ENCODE data around the gene PHACTR2. TPM values are rescaled to one million over a fixed set of nuclear protein-coding genes. Genes with fewer than 3 reads are reported as not detected.
"Not testable (repeated sequence)": the region's sequence is repeated elsewhere in the genome, so short reads cannot be mapped to it uniquely, and the experiment has no call there.

PHACTR2 gene
- total RNA-seq, 4 donors from 2014 or later = 71.0 to 127 (median 82.7) TPM

- no peaks in the 10 kb centered on the region for H3K27me3 ChIP-seq
- 87% methylated on average over 1 of the region's 1 CpG for WGBS
- H3K4me3 ChIP-seq = no peak overlapping the region
- no peaks in the 10 kb centered on the region for H3K9me3 ChIP-seq
- TF ChIP-seq POLR2AphosphoS5 (IDR thresholded peaks at IDR 0.05) = no peak
- no peak for TF ChIP-seq EP300 (IDR thresholded peaks at IDR 0.05)
- TF ChIP-seq POLR2A (IDR thresholded peaks at IDR 0.05; ENCODE audit: low read depth) = no peak
- TF ChIP-seq CTCF (IDR thresholded peaks at IDR 0.05) = no peak
- intact Hi-C loops (cut with DNase I) = no loop called here
- DNase-seq (ENCODE audit: extremely low spot score) = no peak
- no peak overlapping the region for H3K27ac ChIP-seq (replicated peaks in 1 of 4)
- peaks cover 29 to 37% (median 33%) of the 10 kb centered on the region in 4 donors for H3K4me1 ChIP-seq
- H3K36me3 ChIP-seq = no peaks in the 10 kb centered on the region
Measured at GRCh38 chr6:143733510-143733909, 55.7 kb downstream of the PHACTR2 start.

GRCh38 chr6:143734641-143735063 lies 56.9 kb downstream of the PHACTR2 start:
- Histone ChIP-seq H3K4me1 (peaks cover 29 to 37% (median 33%) of the 10 kb centered on the region in 4 donors), H3K27me3 (no peaks in the 10 kb centered on the region), H3K36me3 (no peaks in the 10 kb centered on the region), H3K27ac (replicated peaks in 1 of 4) (no peak overlapping the region), H3K4me3 (no peak overlapping the region), H3K9me3 (no peaks in the 10 kb centered on the region)
- intact Hi-C loops (cut with DNase I) = no loop called here
- 11% methylated on average over 1 of the region's 1 CpG for WGBS
- DNase-seq (ENCODE audit: extremely low spot score) = no peak
- TF ChIP-seq CTCF (IDR thresholded peaks at IDR 0.05) (no peak), EP300 (IDR thresholded peaks at IDR 0.05) (no peak), POLR2AphosphoS5 (IDR thresholded peaks at IDR 0.05) (no peak), POLR2A (IDR thresholded peaks at IDR 0.05; ENCODE audit: low read depth) (no peak)

- H3K36me3 ChIP-seq; intact Hi-C loops (cut with DNase I); H3K27me3 ChIP-seq; H3K27ac ChIP-seq (replicated peaks in 1 of 4); H3K9me3 ChIP-seq; H3K4me3 ChIP-seq; DNase-seq (ENCODE audit: extremely low spot score): not testable (repeated sequence)
- H3K4me1 ChIP-seq = peaks cover 34 to 41% (median 36%) of the 10 kb centered on the region in 4 donors
- 94% methylated on average over 11 of the region's 12 CpGs for WGBS
Measured at GRCh38 chr6:143738072-143738690, 60.4 kb downstream of the PHACTR2 start.

- H3K27ac ChIP-seq (replicated peaks in 1 of 4) = no peak overlapping the region
- 92% methylated on average over 13 of the region's 13 CpGs for WGBS
- no peaks in the 10 kb centered on the region for H3K36me3 ChIP-seq
- no peak for TF ChIP-seq POLR2A (IDR thresholded peaks at IDR 0.05; ENCODE audit: low read depth)
- no peak for TF ChIP-seq EP300 (IDR thresholded peaks at IDR 0.05)
- TF ChIP-seq POLR2AphosphoS5 (IDR thresholded peaks at IDR 0.05) = no peak
- no peak for TF ChIP-seq CTCF (IDR thresholded peaks at IDR 0.05)
- no peak for DNase-seq (ENCODE audit: extremely low spot score)
- no peaks in the 10 kb centered on the region for H3K27me3 ChIP-seq
- no peaks in the 10 kb centered on the region for H3K9me3 ChIP-seq
- intact Hi-C loops (cut with DNase I) = no loop called here
- no peak overlapping the region for H3K4me3 ChIP-seq
- H3K4me1 ChIP-seq = peaks cover 34 to 41% (median 36%) of the 10 kb centered on the region in 4 donors
Measured at GRCh38 chr6:143739341-143739851, 61.6 kb downstream of the PHACTR2 start.

GRCh38 chr6:143740213-143740612 lies 62.4 kb downstream of the PHACTR2 start:
- no peaks in the 10 kb centered on the region for H3K27me3 ChIP-seq
- intact Hi-C loops (cut with DNase I) = no loop called here
- peaks cover 34 to 41% (median 38%) of the 10 kb centered on the region in 4 donors for H3K4me1 ChIP-seq
- TF ChIP-seq POLR2AphosphoS5 (IDR thresholded peaks at IDR 0.05) = no peak
- no peak for TF ChIP-seq EP300 (IDR thresholded peaks at IDR 0.05)
- TF ChIP-seq CTCF (IDR thresholded peaks at IDR 0.05) = no peak
- no peak for TF ChIP-seq POLR2A (IDR thresholded peaks at IDR 0.05; ENCODE audit: low read depth)
- 90% methylated on average over 2 of the region's 2 CpGs for WGBS
- no peak overlapping the region for H3K4me3 ChIP-seq
- H3K36me3 ChIP-seq = no peaks in the 10 kb centered on the region
- DNase-seq (ENCODE audit: extremely low spot score) = no peak
- no peak overlapping the region for H3K27ac ChIP-seq (replicated peaks in 1 of 4)
- no peaks in the 10 kb centered on the region for H3K9me3 ChIP-seq

Data from esophagus muscularis mucosa (tissue), 4 donors.